LNCAP (cell line): ENCODE results near the gene HOMER2.

Source experiments
- TF ChIP-seq, protein P1 (sequence below): fragments of 450-650 bp; IDR thresholded peaks from 2 replicates; pipeline ENCODE4 v1.5.1; 2017; ENCODE audit warnings: mild to moderate bottlenecking

Gene HOMER2

DNA sequence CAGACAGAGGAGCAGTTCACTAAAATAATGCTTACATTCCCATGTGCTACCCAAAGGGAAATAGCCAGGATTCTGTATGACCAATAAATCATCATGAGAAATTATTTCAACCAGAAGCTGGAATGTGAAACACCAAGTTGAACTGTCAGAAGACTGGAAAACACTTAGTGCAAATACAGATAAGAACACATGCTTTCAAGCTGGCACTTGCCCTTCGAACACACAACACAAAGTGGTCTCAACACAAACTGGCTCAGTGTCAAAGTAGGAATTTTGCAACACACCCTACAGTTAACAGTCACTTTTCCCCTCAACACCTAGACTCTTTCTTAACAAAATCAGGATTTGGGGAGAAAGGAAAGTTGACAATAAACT lies 148.0 kb downstream of the HOMER2 start:
- TF ChIP-seq, protein P1, sequence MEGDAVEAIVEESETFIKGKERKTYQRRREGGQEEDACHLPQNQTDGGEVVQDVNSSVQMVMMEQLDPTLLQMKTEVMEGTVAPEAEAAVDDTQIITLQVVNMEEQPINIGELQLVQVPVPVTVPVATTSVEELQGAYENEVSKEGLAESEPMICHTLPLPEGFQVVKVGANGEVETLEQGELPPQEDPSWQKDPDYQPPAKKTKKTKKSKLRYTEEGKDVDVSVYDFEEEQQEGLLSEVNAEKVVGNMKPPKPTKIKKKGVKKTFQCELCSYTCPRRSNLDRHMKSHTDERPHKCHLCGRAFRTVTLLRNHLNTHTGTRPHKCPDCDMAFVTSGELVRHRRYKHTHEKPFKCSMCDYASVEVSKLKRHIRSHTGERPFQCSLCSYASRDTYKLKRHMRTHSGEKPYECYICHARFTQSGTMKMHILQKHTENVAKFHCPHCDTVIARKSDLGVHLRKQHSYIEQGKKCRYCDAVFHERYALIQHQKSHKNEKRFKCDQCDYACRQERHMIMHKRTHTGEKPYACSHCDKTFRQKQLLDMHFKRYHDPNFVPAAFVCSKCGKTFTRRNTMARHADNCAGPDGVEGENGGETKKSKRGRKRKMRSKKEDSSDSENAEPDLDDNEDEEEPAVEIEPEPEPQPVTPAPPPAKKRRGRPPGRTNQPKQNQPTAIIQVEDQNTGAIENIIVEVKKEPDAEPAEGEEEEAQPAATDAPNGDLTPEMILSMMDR: no peak

DNA sequence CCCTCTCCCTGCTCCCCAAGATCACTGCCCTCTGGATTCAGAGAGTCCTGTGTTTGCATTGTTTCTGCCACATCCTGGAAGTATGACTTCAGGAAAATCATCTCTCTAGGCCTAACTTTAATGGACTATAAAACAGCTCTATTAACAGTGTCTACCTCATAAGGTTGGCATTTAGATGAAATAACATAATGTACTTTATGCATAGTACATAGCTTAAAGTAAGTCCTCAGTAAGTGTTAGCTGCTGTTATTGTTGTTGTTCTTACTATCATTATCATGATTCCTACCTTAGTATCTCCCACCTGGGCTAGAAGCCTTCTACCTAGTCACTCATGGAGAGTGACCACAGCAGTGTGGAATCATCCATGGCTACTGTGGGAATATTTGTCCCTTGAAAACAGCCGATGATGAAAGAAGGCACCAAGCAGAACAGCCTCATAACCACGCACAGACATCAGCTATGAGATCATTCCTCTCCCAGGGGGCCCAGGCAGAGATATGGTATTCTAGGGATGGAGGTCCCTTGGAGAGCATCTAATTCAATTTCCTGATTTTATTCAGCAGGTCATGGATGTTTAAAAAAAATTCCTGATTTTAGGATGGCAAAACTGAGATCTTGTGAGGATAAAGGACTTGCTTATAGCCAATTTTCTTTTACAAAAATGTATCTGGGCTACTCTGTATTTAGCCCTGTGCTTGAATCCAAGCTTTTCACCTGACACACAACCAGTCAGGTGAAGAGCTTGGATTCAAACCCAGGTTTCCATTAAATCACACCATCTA lies 148.5 kb downstream of the HOMER2 start:
- TF ChIP-seq, protein P1: no peak

DNA sequence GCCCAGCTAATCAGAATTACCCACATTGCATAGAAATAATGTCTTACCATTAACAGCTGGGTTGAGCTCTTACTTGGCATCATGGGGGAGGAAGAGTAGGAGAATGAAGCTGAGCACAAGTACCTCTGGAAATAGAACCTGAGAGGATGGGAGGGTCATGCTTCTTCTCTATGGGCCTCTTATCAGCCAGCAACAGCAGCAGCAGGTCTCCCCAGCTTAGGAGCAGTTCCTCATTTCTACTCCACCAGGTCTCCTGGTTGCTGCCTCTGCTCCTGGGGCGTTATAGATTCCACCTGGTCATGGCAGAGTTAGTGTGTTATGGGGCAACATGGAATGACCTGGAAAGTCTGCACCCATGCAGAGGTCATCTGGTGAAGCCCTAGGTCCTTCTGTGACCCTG lies 150.0 kb downstream of the HOMER2 start:
- TF ChIP-seq, protein P1: no peak

DNA sequence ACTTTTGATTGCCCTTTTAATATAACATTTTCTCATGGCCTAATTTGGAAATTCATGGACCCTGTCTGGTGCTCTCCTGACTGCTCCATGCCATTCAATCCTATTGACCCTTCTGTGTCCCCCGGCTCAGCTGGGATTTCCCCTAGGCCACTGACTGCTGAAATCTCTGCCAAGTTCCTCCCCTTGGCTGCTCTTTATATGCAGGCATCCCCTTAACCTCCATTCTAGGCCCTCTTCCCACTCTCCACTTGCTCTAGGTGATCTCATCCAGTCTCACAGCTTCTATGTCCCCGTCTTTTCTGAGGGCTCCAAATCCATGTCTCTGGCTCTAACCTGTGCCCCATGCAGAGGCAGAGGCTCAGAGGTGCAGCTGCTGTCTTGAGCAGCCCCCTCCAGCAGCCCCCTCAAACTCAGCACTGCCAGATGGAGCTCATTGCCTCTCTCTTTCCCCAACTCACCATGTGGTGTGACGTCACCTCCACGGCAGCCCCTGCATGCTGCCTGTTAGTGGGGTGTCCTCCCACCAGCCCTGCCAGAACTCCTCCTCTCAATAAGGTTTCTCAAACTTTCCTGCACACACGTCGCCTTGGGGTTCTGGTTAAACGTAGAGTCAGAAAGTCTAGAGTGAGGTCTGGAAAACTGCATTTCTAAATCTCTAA lies 153.2 kb downstream of the HOMER2 start:
- TF ChIP-seq, protein P1: no peak
